Activated CD8-positive, alpha-beta memory T cell treated with anti-CD3 and anti-CD28 coated beads for 24 hours (primary cell): Measurements from ENCODE around the gene RNF111.

ENCODE experiments used
- DNase-seq: peaks from one replicate; pipeline ENCODE4 v3.0.0-alpha.2; 2020

Gene RNF111

DNA sequence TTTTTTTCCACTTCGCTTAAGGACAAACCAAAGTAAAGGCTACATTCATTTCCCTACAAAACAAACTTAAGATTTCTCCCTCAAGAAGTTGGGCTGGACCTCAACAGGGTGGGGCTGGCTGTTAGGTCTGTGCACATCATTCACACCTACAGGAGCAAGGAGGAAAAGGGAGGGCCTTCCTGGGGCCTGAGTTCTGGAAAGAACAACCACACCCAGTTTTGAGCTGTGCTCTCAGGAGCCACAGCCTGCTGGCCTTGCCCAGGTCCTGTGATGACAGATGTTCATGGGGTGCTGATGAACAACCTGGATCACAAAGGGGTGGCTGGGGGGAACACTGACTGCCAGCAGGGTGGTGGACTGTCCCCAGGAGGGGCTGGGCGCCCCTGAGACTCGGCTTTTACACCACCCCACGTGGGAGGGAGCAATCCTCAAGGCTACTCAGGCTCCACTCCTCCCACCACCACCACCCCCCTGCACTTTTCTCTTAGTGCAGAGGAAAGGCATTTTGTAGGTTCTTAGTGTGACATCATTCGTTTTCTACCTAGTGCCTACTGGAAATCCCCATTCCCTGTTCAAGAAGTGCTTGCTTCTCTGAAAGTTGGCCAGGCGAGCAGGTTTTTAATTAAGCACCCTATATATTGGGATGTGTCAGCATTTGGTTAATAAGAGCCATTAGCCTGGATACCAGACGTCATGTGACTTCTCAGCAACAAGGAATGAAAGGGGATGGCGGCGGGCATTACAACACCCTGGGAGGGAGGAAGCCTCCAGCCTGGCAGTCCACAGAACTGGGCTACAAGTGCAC lies 153.2 kb downstream of the RNF111 start:
- no peak for DNase-seq

DNA sequence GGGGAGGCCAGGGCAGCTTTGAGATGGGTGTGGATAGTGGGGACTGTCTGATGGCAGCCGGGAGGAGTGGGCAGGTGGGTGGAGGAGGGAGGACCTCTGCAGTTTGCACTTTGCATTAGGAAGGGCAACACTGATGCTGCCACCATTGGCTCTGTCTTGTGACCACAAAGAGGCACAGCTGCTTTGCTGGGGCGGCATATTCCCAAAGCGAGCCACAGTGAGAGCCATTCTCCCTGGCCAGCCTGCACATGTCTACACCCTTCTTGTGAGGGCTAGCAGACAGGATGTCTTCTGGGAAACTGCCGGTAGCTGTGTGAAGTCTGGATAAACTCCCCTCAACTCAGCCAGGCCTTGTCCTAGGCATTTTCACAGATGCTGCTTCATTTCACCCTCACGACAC lies 155.8 kb downstream of the RNF111 start:
- peak; percentile 41 for DNase-seq

- DNase-seq = peak; percentile 38
Observed at GRCh38 chr15:59144594-59144993, 157.1 kb downstream of the RNF111 start.
